T47D (cell line): ENCODE results near the gene PMAIP1.
"Not testable (repeated sequence)": the region's sequence is repeated elsewhere in the genome, so short reads cannot be mapped to it uniquely, and the experiment has no call there.

ENCODE experiments used
- DNase-seq, 2 experiments: peaks; one replicate each; pipeline versions ENCODE4 v3.0.0 to v3.0.0-alpha.2; 2011 to 2012; ENCODE audit warnings: low read depth in 1 of 2, low spot score in 1 of 2
- JUND ChIP-seq: IDR thresholded peaks from 2 replicates; pipeline ENCODE4 v1.6.1; 2012; ENCODE audit warnings: low read depth
- in situ Hi-C: cut with HindIII; loops from 2 replicates; pipeline ENCODE4 v1.10.0; 2016; ENCODE audit warnings: low sequenced_read_pairs, low pct_unique_long_range_greater_than_20kb

The PMAIP1 gene

GRCh38 chr18:59870623-59871130 lies 29.1 kb upstream of the PMAIP1 start:
- DNase-seq: no peak
- in situ Hi-C loops: no loop called here
- TF ChIP-seq JUND: no peak

DNA sequence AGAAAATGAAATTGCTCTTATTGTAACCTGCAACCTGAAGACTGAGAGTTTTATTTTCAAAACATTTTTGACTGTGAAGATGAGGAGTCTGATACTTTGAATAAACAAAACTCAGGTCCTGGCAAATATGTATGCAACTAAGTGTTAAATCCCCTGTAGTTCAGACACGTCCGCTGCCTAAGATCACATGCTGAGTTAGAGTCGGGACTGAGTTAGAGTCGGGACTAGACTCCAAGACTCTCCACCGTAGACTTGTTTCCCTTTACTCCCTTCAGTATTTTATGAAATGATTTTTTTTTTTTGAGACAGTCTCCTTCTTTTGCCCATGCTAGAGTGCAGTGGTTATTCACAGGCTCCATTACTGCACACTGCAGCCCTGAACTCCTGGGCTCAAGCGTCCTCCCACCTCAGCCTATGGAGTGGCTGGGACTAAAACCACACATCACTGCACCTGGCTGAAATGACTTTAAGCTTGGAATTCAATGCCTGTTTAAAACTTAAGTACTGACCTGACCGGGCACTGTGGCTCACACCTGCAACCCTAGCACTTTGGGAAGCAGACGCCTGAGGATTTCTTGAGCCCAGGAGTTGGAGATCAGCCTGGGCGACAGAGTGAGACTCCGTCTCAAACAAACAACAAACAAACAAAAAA lies 28.0 kb upstream of the PMAIP1 start:
- in situ Hi-C loops: no loop called here
- no peak for TF ChIP-seq JUND
- DNase-seq: no peak

- no peak for TF ChIP-seq JUND
- in situ Hi-C loops: no loop called here
- no peak for DNase-seq
Measured at GRCh38 chr18:59873641-59874040, 26.2 kb upstream of the PMAIP1 start.

GRCh38 chr18:59874166-59874565 lies 25.6 kb upstream of the PMAIP1 start:
- DNase-seq: no peak
- no peak for TF ChIP-seq JUND
- in situ Hi-C loops: no loop called here

DNA sequence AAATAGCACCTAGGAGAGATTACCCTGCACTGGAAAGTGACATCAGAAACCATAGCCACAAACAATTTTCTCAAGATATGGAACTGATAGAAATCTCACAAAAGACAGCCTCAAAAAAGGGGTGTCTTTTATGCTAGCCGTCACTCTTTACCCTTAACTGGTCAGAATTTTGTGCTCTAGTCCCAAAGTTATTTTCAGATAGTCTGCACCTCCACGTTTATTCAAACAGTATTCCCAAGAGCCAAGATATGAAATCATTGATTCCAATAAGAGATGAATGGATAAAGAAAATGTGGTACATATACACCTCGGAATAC lies 23.5 kb upstream of the PMAIP1 start:
- no peak for DNase-seq
- in situ Hi-C loops: no loop called here
- no peak for TF ChIP-seq JUND

DNA sequence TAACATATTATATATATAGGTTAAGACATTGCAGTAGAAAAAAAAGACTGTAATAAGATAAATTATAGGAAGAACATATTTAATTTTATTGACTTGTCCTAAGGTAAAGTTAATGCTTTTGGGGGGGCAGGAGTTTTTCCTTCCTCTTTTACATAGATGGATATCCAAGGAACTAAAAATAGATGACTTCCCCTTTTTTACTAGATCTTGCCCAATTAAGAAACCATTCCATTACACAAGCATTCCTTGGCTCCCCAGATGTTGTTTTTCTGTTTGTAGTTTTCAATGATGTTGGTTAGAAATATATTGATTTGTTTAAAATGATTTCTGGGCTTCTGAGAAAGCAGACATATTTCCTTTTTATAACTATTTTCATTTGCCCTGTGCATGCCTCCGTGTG lies 22.4 kb upstream of the PMAIP1 start:
- no peak for DNase-seq
- in situ Hi-C loops: no loop called here
- TF ChIP-seq JUND: no peak

DNA sequence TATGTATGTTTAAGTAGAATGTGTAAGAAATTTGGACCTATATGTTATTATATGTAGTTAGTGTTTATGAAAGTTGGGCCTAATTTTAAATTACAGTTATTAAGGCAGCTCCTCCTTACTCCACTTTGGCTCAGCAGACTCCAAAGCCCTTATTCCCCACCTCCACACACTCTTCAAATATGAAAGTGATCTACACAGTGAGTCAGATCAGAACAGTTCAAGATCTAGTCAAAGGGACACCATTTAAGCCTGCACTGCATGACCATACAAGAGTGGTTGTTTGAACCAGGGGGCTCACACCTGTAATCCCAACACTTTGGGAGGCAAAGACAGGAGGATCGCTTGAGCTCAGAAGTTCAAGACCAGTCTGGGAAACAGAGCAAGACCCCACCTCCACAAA lies 21.2 kb upstream of the PMAIP1 start:
- TF ChIP-seq JUND: no peak
- DNase-seq: no peak
- in situ Hi-C loops: no loop called here

GRCh38 chr18:59881728-59882656 lies 17.8 kb upstream of the PMAIP1 start:
- no peak for TF ChIP-seq JUND
- no peak for DNase-seq
- in situ Hi-C loops: no loop called here

- TF ChIP-seq JUND: no peak
- no peak for DNase-seq
- in situ Hi-C loops: no loop called here
Measured at GRCh38 chr18:59884351-59884750, 15.4 kb upstream of the PMAIP1 start.

DNA sequence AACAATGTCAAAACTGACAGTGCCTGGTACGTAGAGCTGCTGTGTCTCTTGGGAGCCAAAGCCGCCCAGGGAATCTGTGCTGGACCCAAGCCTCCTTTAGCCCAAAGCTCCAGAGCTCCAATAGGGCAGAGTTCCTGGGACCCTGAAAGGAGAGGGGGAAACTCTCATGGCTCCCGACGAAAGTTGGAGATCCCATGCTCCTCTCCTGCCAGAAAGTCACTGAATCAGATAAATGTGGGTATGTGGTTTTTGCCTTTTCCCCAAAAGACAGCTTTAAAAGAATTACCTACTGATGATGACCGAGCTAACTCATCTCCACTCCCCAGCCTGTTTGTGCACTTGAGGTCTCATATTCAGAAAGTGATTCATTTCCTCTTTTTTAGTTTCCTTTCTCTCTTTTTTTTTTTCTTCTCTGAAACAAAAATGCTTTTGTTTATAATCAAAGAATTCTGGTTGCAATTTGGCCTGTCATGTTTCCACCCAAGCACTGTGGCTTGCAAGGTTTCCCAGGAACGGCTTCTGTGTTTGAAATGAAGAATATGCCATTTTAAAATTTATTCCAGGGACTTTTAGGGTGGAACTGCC lies 14.1 kb upstream of the PMAIP1 start:
- in situ Hi-C loops: no loop called here
- no peak for TF ChIP-seq JUND
- no peak for DNase-seq

GRCh38 chr18:59886399-59886798 lies 13.4 kb upstream of the PMAIP1 start:
- in situ Hi-C loops, DNase-seq: not testable (repeated sequence)

- no peak for TF ChIP-seq JUND
- in situ Hi-C loops: no loop called here
- no peak for DNase-seq
Measured at GRCh38 chr18:59892123-59892522, 7.7 kb upstream of the PMAIP1 start.

DNA sequence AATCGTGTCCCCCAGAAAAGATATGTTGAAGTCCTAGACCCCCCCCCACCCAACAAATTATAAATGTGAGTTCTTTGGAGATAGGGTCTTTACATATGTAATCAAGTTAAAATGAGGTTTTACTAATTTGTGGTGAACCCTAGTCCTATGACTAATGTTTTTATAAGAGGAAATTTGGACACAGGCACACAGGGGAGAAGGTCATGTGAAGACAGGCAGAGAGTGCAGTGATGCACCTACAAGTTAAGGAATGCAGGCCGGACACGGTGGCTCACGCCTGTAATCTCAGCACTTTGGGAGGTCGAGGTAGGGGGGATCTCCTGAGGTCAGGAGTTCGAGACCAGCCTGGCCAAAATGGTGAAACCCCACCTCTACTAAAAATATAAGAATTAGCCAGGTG lies 5.8 kb upstream of the PMAIP1 start:
- in situ Hi-C loops: no loop called here
- no peak for DNase-seq
- TF ChIP-seq JUND: no peak
